ENCODE measurements around the gene GABRB1. TPM values are rescaled to one million over a fixed set of nuclear protein-coding genes. Genes with fewer than 3 reads are reported as not detected.
"Not testable (repeated sequence)": the region's sequence is repeated elsewhere in the genome, so short reads cannot be mapped to it uniquely, and the experiment has no call there.

The GABRB1 gene
- total RNA-seq, 2 experiments from 2014 or later, result not detected

GRCh38 chr4:47235721-47236120 lies 204.4 kb downstream of the GABRB1 start:
- Mint-ChIP-seq H3K36me3 (no peaks in the 10 kb centered on the region), H3K9me3 (no peaks in the 10 kb centered on the region), H3K27me3 (peaks cover 1% of the 10 kb centered on the region), H3K4me3 (no peak overlapping the region), H3K27ac (no peak overlapping the region), H3K4me1 (ENCODE audit: low read depth) (no peaks in the 10 kb centered on the region)
- ChIA-PET CTCF (no interaction called here), POLR2A (no interaction called here)
- DNase-seq, result no peak
- intact Hi-C loops (cut with micrococcal nuclease), result no loop called here

GRCh38 chr4:47238667-47239066 lies 207.3 kb downstream of the GABRB1 start:
- no peak for DNase-seq
- Mint-ChIP-seq H3K4me1 (ENCODE audit: low read depth) (no peaks in the 10 kb centered on the region), H3K27ac (no peak overlapping the region), H3K4me3 (no peak overlapping the region), H3K9me3 (no peaks in the 10 kb centered on the region), H3K36me3 (no peaks in the 10 kb centered on the region), H3K27me3 (peaks cover 1% of the 10 kb centered on the region)
- CTCF ChIA-PET, result no interaction called here
- POLR2A ChIA-PET, result no interaction called here
- intact Hi-C loops (cut with micrococcal nuclease), result no loop called here

- no peak for DNase-seq
- Mint-ChIP-seq H3K27ac (no peak overlapping the region), H3K4me1 (ENCODE audit: low read depth) (no peaks in the 10 kb centered on the region), H3K36me3 (no peaks in the 10 kb centered on the region), H3K27me3 (peaks cover 1% of the 10 kb centered on the region), H3K9me3 (no peaks in the 10 kb centered on the region), H3K4me3 (no peak overlapping the region)
- intact Hi-C loops (cut with micrococcal nuclease), result no loop called here
- CTCF ChIA-PET, result no interaction called here
- POLR2A ChIA-PET, result no interaction called here
Measured at GRCh38 chr4:47239649-47240048, 208.3 kb downstream of the GABRB1 start.

GRCh38 chr4:47251348-47252135 lies 220.2 kb downstream of the GABRB1 start:
- intact Hi-C loops (cut with micrococcal nuclease), result no loop called here
- Mint-ChIP-seq H3K4me1 (ENCODE audit: low read depth) (no peaks in the 10 kb centered on the region), H3K27me3 (peaks cover 9% of the 10 kb centered on the region), H3K27ac (no peak overlapping the region), H3K36me3 (no peaks in the 10 kb centered on the region), H3K9me3 (peaks cover 2% of the 10 kb centered on the region), H3K4me3 (no peak overlapping the region)
- DNase-seq, result no peak
- ChIA-PET POLR2A (no interaction called here), CTCF (no interaction called here)

- H3K4me3 Mint-ChIP-seq, result no peak overlapping the region
- CTCF ChIA-PET, result no interaction called here
- intact Hi-C loops (cut with micrococcal nuclease), result no loop called here
- H3K27me3 Mint-ChIP-seq, result peaks cover 2% of the 10 kb centered on the region
- no peaks in the 10 kb centered on the region for H3K9me3 Mint-ChIP-seq
- no peak overlapping the region for H3K27ac Mint-ChIP-seq
- H3K36me3 Mint-ChIP-seq, result no peaks in the 10 kb centered on the region
- POLR2A ChIA-PET, result no interaction called here
- no peaks in the 10 kb centered on the region for H3K4me1 Mint-ChIP-seq (ENCODE audit: low read depth)
- no peak for DNase-seq
Measured at GRCh38 chr4:47263721-47264120, 232.4 kb downstream of the GABRB1 start.

- intact Hi-C loops (cut with micrococcal nuclease), result no loop called here
- CTCF ChIA-PET, result no interaction called here
- Mint-ChIP-seq H3K36me3 (no peaks in the 10 kb centered on the region), H3K27ac (no peak overlapping the region), H3K9me3 (no peaks in the 10 kb centered on the region), H3K4me1 (ENCODE audit: low read depth) (no peaks in the 10 kb centered on the region), H3K27me3 (peaks cover 3% of the 10 kb centered on the region), H3K4me3 (no peak overlapping the region)
- POLR2A ChIA-PET, result no interaction called here
- DNase-seq, result no peak
Measured at GRCh38 chr4:47270201-47270888, 239.0 kb downstream of the GABRB1 start.

GRCh38 chr4:47271291-47271690 lies 239.9 kb downstream of the GABRB1 start:
- Mint-ChIP-seq H3K36me3 (no peaks in the 10 kb centered on the region), H3K4me1 (ENCODE audit: low read depth) (no peaks in the 10 kb centered on the region), H3K9me3 (no peaks in the 10 kb centered on the region), H3K27me3 (peaks cover 2% of the 10 kb centered on the region), H3K27ac (no peak overlapping the region), H3K4me3 (no peak overlapping the region)
- DNase-seq, result no peak
- intact Hi-C loops (cut with micrococcal nuclease), result no loop called here
- ChIA-PET CTCF (no interaction called here), POLR2A (no interaction called here)

- CTCF ChIA-PET, result no interaction called here
- H3K27ac Mint-ChIP-seq, result no peak overlapping the region
- no peaks in the 10 kb centered on the region for H3K36me3 Mint-ChIP-seq
- no peaks in the 10 kb centered on the region for H3K4me1 Mint-ChIP-seq (ENCODE audit: low read depth)
- no peaks in the 10 kb centered on the region for H3K9me3 Mint-ChIP-seq
- no peak for DNase-seq
- H3K27me3 Mint-ChIP-seq, result peaks cover 2% of the 10 kb centered on the region
- POLR2A ChIA-PET, result no interaction called here
- intact Hi-C loops (cut with micrococcal nuclease), result no loop called here
- no peak overlapping the region for H3K4me3 Mint-ChIP-seq
Measured at GRCh38 chr4:47274901-47275300, 243.5 kb downstream of the GABRB1 start.

GRCh38 chr4:47275595-47275994 lies 244.2 kb downstream of the GABRB1 start:
- no peaks in the 10 kb centered on the region for H3K36me3 Mint-ChIP-seq
- no peak for DNase-seq
- no peak overlapping the region for H3K27ac Mint-ChIP-seq
- no peaks in the 10 kb centered on the region for H3K4me1 Mint-ChIP-seq (ENCODE audit: low read depth)
- CTCF ChIA-PET, result no interaction called here
- intact Hi-C loops (cut with micrococcal nuclease), result no loop called here
- H3K27me3 Mint-ChIP-seq, result peaks cover 2% of the 10 kb centered on the region
- H3K9me3 Mint-ChIP-seq, result no peaks in the 10 kb centered on the region
- POLR2A ChIA-PET, result no interaction called here
- H3K4me3 Mint-ChIP-seq, result no peak overlapping the region

GRCh38 chr4:47278631-47279030 lies 247.3 kb downstream of the GABRB1 start:
- Mint-ChIP-seq H3K36me3 (no peaks in the 10 kb centered on the region), H3K27me3 (peaks cover 3% of the 10 kb centered on the region), H3K9me3 (no peaks in the 10 kb centered on the region), H3K27ac (no peak overlapping the region), H3K4me1 (ENCODE audit: low read depth) (no peaks in the 10 kb centered on the region), H3K4me3 (no peak overlapping the region)
- ChIA-PET CTCF (no interaction called here), POLR2A (no interaction called here)
- intact Hi-C loops (cut with micrococcal nuclease), result no loop called here
- DNase-seq, result no peak

- no peaks in the 10 kb centered on the region for H3K9me3 Mint-ChIP-seq
- H3K27ac Mint-ChIP-seq, result no peak overlapping the region
- H3K4me3 Mint-ChIP-seq, result no peak overlapping the region
- no peaks in the 10 kb centered on the region for H3K4me1 Mint-ChIP-seq (ENCODE audit: low read depth)
- CTCF ChIA-PET, result no interaction called here
- peaks cover 6% of the 10 kb centered on the region for H3K27me3 Mint-ChIP-seq
- DNase-seq, result no peak
- no peaks in the 10 kb centered on the region for H3K36me3 Mint-ChIP-seq
- POLR2A ChIA-PET, result no interaction called here
- intact Hi-C loops (cut with micrococcal nuclease), result no loop called here
Measured at GRCh38 chr4:47287735-47288134, 256.4 kb downstream of the GABRB1 start.

GRCh38 chr4:47289805-47290204 lies 258.4 kb downstream of the GABRB1 start:
- intact Hi-C loops (cut with micrococcal nuclease), result no loop called here
- no peak overlapping the region for H3K4me3 Mint-ChIP-seq
- H3K27ac Mint-ChIP-seq, result no peak overlapping the region
- CTCF ChIA-PET, result no interaction called here
- DNase-seq, result no peak
- no peaks in the 10 kb centered on the region for H3K36me3 Mint-ChIP-seq
- peaks cover 6% of the 10 kb centered on the region for H3K27me3 Mint-ChIP-seq
- no peaks in the 10 kb centered on the region for H3K9me3 Mint-ChIP-seq
- no peaks in the 10 kb centered on the region for H3K4me1 Mint-ChIP-seq (ENCODE audit: low read depth)
- POLR2A ChIA-PET, result no interaction called here

GRCh38 chr4:47290873-47291272 lies 259.5 kb downstream of the GABRB1 start:
- H3K4me1 Mint-ChIP-seq (ENCODE audit: low read depth); H3K9me3 Mint-ChIP-seq; DNase-seq; CTCF ChIA-PET; H3K36me3 Mint-ChIP-seq; H3K27me3 Mint-ChIP-seq; POLR2A ChIA-PET; H3K27ac Mint-ChIP-seq; intact Hi-C loops (cut with micrococcal nuclease); H3K4me3 Mint-ChIP-seq: not testable (repeated sequence)
